BLaER1 treated with 17β-estradiol and CSF1 and Interleukin-3, amounts not matched to agents 10 nM and 100 nM (cell line): ENCODE results near the gene MORC1.
A peak's percentile ranks its signal among the peaks of the same experiment; 100 is the strongest.

Experiments used
- H3K27ac ChIP-seq, 11 experiments: shearing (Covaris generic); formaldehyde crosslinking; 2 replicates each; pipeline ENCODE4 v1.8.1; 2022
- H3K27me3 ChIP-seq, 11 experiments: shearing (Covaris generic); formaldehyde crosslinking; 2 replicates each; pipeline ENCODE4 v1.8.1; 2022
- H3K36me3 ChIP-seq, 11 experiments: shearing (Covaris generic); formaldehyde crosslinking; 2 replicates each; pipeline ENCODE4 v1.8.1; 2022
- H3K4me1 ChIP-seq, 10 experiments: shearing (Covaris generic); formaldehyde crosslinking; 2 replicates each; pipeline ENCODE4 v1.8.1; 2022
- H3K4me2 ChIP-seq, 11 experiments: shearing (Covaris generic); formaldehyde crosslinking; 2 replicates each; pipeline ENCODE4 v1.8.1; 2022
- H3K4me3 ChIP-seq, 10 experiments: shearing (Covaris generic); formaldehyde crosslinking; 2 replicates each; pipeline ENCODE4 v1.8.1; 2022
- H3K9ac ChIP-seq, 11 experiments: shearing (Covaris generic); formaldehyde crosslinking; 2 replicates each; pipeline ENCODE4 v1.8.1; 2022
- H3K9me3 ChIP-seq, 11 experiments: shearing (Covaris generic); formaldehyde crosslinking; replicated peaks in 1 of 11; 2 replicates each; pipeline ENCODE4 v1.8.1; 2022
- H4K20me1 ChIP-seq, 11 experiments: shearing (Covaris generic); formaldehyde crosslinking; 2 replicates each; pipeline ENCODE4 v1.8.1; 2022
- Cebpa-rat ChIP-seq, 11 experiments: shearing (Covaris generic); IDR thresholded peaks; 2 replicates each; pipeline ENCODE4 v1.8.1; 2022

Gene MORC1

GRCh38 chr3:109117939-109118338 lies at the start of gene MORC1:
TSS of gene MORC1 (minus strand) at chr3:109118134. CDS start at chr3:109118059, 75 bp downstream.
- Histone ChIP-seq H3K9ac (no peak within 1 kb of the TSS), H3K9me3 (peaks cover 0 to 9% (median 3%) of the 10 kb centered on the region in 11 experiments; a peak in 5 of 22 replicates), H3K4me1 (peaks cover 21 to 29% (median 26%) of the 10 kb centered on the region in 10 experiments), H4K20me1 (no peaks in the 10 kb centered on the region), H3K27me3 (no peaks in the 10 kb centered on the region), H3K4me3 (no peak within 1 kb of the TSS), H3K36me3 (no peaks in the 10 kb centered on the region), H3K4me2 (no peak within 1 kb of the TSS), H3K27ac (no peak within 1 kb of the TSS)
- TF ChIP-seq Cebpa-rat (IDR thresholded peaks at IDR 0.05): no peak

- no peaks in the 10 kb centered on the region for H3K9me3 ChIP-seq
- no peaks in the 10 kb centered on the region for H3K27me3 ChIP-seq
- no peak overlapping the region for H3K27ac ChIP-seq
- H3K4me2 ChIP-seq: no peak overlapping the region
- no peak for TF ChIP-seq Cebpa-rat (IDR thresholded peaks at IDR 0.05)
- H3K9ac ChIP-seq: no peak overlapping the region
- no peaks in the 10 kb centered on the region for H4K20me1 ChIP-seq
- H3K4me1 ChIP-seq: peaks cover 0 to 12% (median 7%) of the 10 kb centered on the region in 10 experiments; a peak in 8 of 20 replicates
- no peaks in the 10 kb centered on the region for H3K36me3 ChIP-seq
- no peak overlapping the region for H3K4me3 ChIP-seq
Observed at GRCh38 chr3:109165905-109166304, 48.0 kb upstream of the MORC1 start.

- Histone ChIP-seq H3K9ac (no peak overlapping the region), H3K9me3 (no peaks in the 10 kb centered on the region), H3K4me2 (peak overlapping the region in 1 of 11 experiments; percentile 34; a peak in 1 of 22 replicates)
Observed at GRCh38 chr3:109161487-109162123, 43.7 kb upstream of the MORC1 start.

GRCh38 chr3:109155828-109156227 lies 37.9 kb upstream of the MORC1 start:
- no peak for TF ChIP-seq Cebpa-rat (IDR thresholded peaks at IDR 0.05)
- Histone ChIP-seq H3K36me3 (no peaks in the 10 kb centered on the region), H3K27me3 (no peaks in the 10 kb centered on the region), H3K4me3 (no peak overlapping the region), H3K9me3 (no peaks in the 10 kb centered on the region), H3K4me2 (no peak overlapping the region), H4K20me1 (no peaks in the 10 kb centered on the region), H3K9ac (no peak overlapping the region), H3K4me1 (no peaks in the 10 kb centered on the region), H3K27ac (no peak overlapping the region)

More at GRCh38 chr3:109161487-109162123, 43.7 kb upstream of the MORC1 start:
- H3K36me3 ChIP-seq: no peaks in the 10 kb centered on the region
- no peak overlapping the region for H3K27ac ChIP-seq
- H3K27me3 ChIP-seq: no peaks in the 10 kb centered on the region
- H3K4me3 ChIP-seq: no peak overlapping the region
- no peaks in the 10 kb centered on the region for H4K20me1 ChIP-seq
- peaks cover 0 to 12% (median 7%) of the 10 kb centered on the region in 10 experiments; a peak in 8 of 20 replicates for H3K4me1 ChIP-seq
- no peak for TF ChIP-seq Cebpa-rat (IDR thresholded peaks at IDR 0.05)

GRCh38 chr3:109154979-109155378 lies 37.0 kb upstream of the MORC1 start:
- Histone ChIP-seq H3K9me3 (no peaks in the 10 kb centered on the region), H3K4me1 (no peaks in the 10 kb centered on the region), H3K4me2 (no peak overlapping the region), H4K20me1 (no peaks in the 10 kb centered on the region), H3K9ac (no peak overlapping the region), H3K27ac (no peak overlapping the region), H3K4me3 (no peak overlapping the region), H3K27me3 (no peaks in the 10 kb centered on the region), H3K36me3 (no peaks in the 10 kb centered on the region)
- no peak for TF ChIP-seq Cebpa-rat (IDR thresholded peaks at IDR 0.05)

GRCh38 chr3:109152320-109152719 lies 34.4 kb upstream of the MORC1 start:
- no peaks in the 10 kb centered on the region for H3K36me3 ChIP-seq
- no peaks in the 10 kb centered on the region for H4K20me1 ChIP-seq
- no peaks in the 10 kb centered on the region for H3K4me1 ChIP-seq
- no peak overlapping the region for H3K27ac ChIP-seq
- H3K4me2 ChIP-seq: no peak overlapping the region
- no peak overlapping the region for H3K4me3 ChIP-seq
- H3K9me3 ChIP-seq: no peaks in the 10 kb centered on the region
- no peak overlapping the region for H3K9ac ChIP-seq
- TF ChIP-seq Cebpa-rat (IDR thresholded peaks at IDR 0.05): no peak
- H3K27me3 ChIP-seq: no peaks in the 10 kb centered on the region

GRCh38 chr3:109149078-109149477 lies 31.1 kb upstream of the MORC1 start:
- no peaks in the 10 kb centered on the region for H4K20me1 ChIP-seq
- H3K4me2 ChIP-seq: no peak overlapping the region
- no peaks in the 10 kb centered on the region for H3K27me3 ChIP-seq
- peaks cover 0 to 3% (median 0%) of the 10 kb centered on the region in 11 experiments; a peak in 2 of 22 replicates for H3K9me3 ChIP-seq
- H3K36me3 ChIP-seq: no peaks in the 10 kb centered on the region
- H3K9ac ChIP-seq: no peak overlapping the region
- H3K27ac ChIP-seq: no peak overlapping the region
- TF ChIP-seq Cebpa-rat (IDR thresholded peaks at IDR 0.05): no peak
- no peaks in the 10 kb centered on the region for H3K4me1 ChIP-seq
- no peak overlapping the region for H3K4me3 ChIP-seq

GRCh38 chr3:109143646-109144045 lies 25.7 kb upstream of the MORC1 start:
- peaks cover 0 to 17% (median 0%) of the 10 kb centered on the region in 10 experiments; a peak in 6 of 20 replicates for H3K4me1 ChIP-seq
- no peak for TF ChIP-seq Cebpa-rat (IDR thresholded peaks at IDR 0.05)
- no peak overlapping the region for H3K4me3 ChIP-seq
- no peak overlapping the region for H3K27ac ChIP-seq
- peaks cover 0 to 3% (median 0%) of the 10 kb centered on the region in 11 experiments; a peak in 2 of 22 replicates for H3K9me3 ChIP-seq
- H3K9ac ChIP-seq: no peak overlapping the region
- H3K27me3 ChIP-seq: no peaks in the 10 kb centered on the region
- no peak overlapping the region for H3K4me2 ChIP-seq
- no peaks in the 10 kb centered on the region for H3K36me3 ChIP-seq
- no peaks in the 10 kb centered on the region for H4K20me1 ChIP-seq

GRCh38 chr3:109140318-109140717 lies 22.4 kb upstream of the MORC1 start:
- Histone ChIP-seq H3K27ac (peak overlapping the region in 4 of 11 experiments; percentile 32 to 75 (median 54); a peak in 8 of 22 replicates), H3K9ac (no peak overlapping the region), H4K20me1 (no peaks in the 10 kb centered on the region), H3K4me1 (peaks cover 0 to 17% (median 2%) of the 10 kb centered on the region in 10 experiments; a peak in 7 of 20 replicates), H3K4me3 (no peak overlapping the region), H3K4me2 (peak overlapping the region in 3 of 11 experiments; percentile 43 to 53 (median 51); a peak in 6 of 22 replicates), H3K36me3 (no peaks in the 10 kb centered on the region), H3K27me3 (no peaks in the 10 kb centered on the region), H3K9me3 (no peaks in the 10 kb centered on the region)
- TF ChIP-seq Cebpa-rat (IDR thresholded peaks at IDR 0.05): no peak

- H3K4me3 ChIP-seq: no peak overlapping the region
- no peaks in the 10 kb centered on the region for H4K20me1 ChIP-seq
- H3K9me3 ChIP-seq: no peaks in the 10 kb centered on the region
- TF ChIP-seq Cebpa-rat (IDR thresholded peaks at IDR 0.05): no peak
- H3K27me3 ChIP-seq: no peaks in the 10 kb centered on the region
- H3K27ac ChIP-seq: no peak overlapping the region
- no peak overlapping the region for H3K9ac ChIP-seq
- peaks cover 0 to 17% (median 2%) of the 10 kb centered on the region in 10 experiments; a peak in 7 of 20 replicates for H3K4me1 ChIP-seq
- peak overlapping the region in 1 of 11 experiments; percentile 14; a peak in 1 of 22 replicates for H3K4me2 ChIP-seq
- no peaks in the 10 kb centered on the region for H3K36me3 ChIP-seq
Observed at GRCh38 chr3:109137761-109138160, 19.8 kb upstream of the MORC1 start.
